ENCODE data around the gene PEPD.

DNA sequence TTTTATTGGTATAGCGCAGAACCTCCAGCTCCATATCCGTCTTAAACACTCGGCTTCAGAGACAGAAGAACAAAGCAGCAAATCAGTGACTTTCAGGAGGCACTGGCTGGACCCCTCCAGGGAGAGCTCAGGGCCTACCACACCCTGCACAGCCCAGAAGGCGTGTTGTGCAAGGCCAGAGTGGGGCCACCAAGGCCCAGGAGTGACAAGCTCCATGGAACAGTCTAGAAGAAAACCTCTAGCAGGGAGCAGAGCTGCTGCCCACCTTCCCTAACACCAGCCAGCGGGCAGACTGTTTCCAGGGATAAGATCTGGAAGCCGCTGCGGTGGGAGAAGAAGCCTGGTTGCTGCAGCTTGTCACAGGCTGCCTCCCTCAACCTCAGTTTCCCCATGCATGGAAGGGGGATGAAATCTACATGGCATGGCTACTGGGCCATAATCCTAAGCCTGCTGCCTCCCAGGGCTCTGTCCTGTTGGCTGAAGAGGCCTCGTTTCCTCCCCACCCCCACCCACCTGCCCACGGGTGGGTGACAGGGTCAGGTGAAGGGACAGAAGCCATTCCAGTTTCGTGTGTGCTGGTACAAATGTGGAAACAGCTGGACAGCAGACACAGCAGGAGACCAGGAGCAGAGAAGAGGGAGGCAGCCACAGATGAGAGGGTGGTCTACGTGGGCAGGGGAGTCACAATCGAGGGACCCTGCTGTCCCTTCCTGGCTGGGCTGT is 57.4 kb downstream of the PEPD start:
- TF ChIP-seq, protein P1, sequence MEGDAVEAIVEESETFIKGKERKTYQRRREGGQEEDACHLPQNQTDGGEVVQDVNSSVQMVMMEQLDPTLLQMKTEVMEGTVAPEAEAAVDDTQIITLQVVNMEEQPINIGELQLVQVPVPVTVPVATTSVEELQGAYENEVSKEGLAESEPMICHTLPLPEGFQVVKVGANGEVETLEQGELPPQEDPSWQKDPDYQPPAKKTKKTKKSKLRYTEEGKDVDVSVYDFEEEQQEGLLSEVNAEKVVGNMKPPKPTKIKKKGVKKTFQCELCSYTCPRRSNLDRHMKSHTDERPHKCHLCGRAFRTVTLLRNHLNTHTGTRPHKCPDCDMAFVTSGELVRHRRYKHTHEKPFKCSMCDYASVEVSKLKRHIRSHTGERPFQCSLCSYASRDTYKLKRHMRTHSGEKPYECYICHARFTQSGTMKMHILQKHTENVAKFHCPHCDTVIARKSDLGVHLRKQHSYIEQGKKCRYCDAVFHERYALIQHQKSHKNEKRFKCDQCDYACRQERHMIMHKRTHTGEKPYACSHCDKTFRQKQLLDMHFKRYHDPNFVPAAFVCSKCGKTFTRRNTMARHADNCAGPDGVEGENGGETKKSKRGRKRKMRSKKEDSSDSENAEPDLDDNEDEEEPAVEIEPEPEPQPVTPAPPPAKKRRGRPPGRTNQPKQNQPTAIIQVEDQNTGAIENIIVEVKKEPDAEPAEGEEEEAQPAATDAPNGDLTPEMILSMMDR (IDR thresholded peaks at IDR 0.05): no peak
- TF ChIP-seq POLR2AphosphoS5 (IDR thresholded peaks at IDR 0.05) (no peak), POLR2A (IDR thresholded peaks at IDR 0.05) (no peak)

Data from transverse colon (tissue), 4 donors.